Caco-2 (cell line): ENCODE measurements around the gene ZNF397. TPM values are rescaled to one million over a fixed set of nuclear protein-coding genes. Genes with fewer than 3 reads are reported as not detected.

Source experiments
- Bru-seq: library from RNA; stranded (reverse); fragments of 400-500 nt; gene quantifications from one replicate; lab custom pipeline; 2021; lab: Mats Ljungman, UMichigan
- BruChase-seq, 2 experiments: library from RNA; stranded (reverse); fragments of 400-500 nt; gene quantifications; one replicate each; lab custom pipeline; 2021; lab: Mats Ljungman, UMichigan
- BruUV-seq: library from RNA; stranded (reverse); fragments of 400-500 nt; replicated peaks from 2 replicates; lab custom pipeline; 2021; lab: Mats Ljungman, UMichigan
- CTCF ChIA-PET: fragments of 300-600 bp; sonication (Branson Sonifier 250); formaldehyde crosslinking; loops from one replicate; lab custom pipeline; 2022; ENCODE audit warnings: antibody characterized with exemption; lab: Charles Lee
- POLR2A ChIA-PET: fragments of 300-600 bp; sonication (Branson Sonifier 250); formaldehyde crosslinking; loops from one replicate; lab custom pipeline; 2022; ENCODE audit warnings: antibody characterized with exemption; lab: Charles Lee
- DNase-seq, 2 experiments: peaks; one replicate each; pipeline versions ENCODE4 v3.0.0 to v3.0.0-alpha.2; 2020 to 2022
- H3K27me3 ChIP-seq: replicated peaks from 2 replicates; pipeline ENCODE4 v1.6.0; 2011; ENCODE audit warnings: low read length; ENCODE audit not compliant: control insufficient read depth, insufficient read depth
- H3K36me3 ChIP-seq: 2 replicates; pipeline ENCODE4 v1.5.1; 2011; ENCODE audit warnings: low read length; ENCODE audit not compliant: control insufficient read depth, insufficient read depth
- H3K4me1 ChIP-seq: fragments of 250-450 bp; sonication (Bioruptor Pico); 2 replicates; pipeline ENCODE4 v1.5.1; 2020; ENCODE audit warnings: mild to moderate bottlenecking
- H3K4me3 ChIP-seq: 2 replicates; pipeline ENCODE4 v1.5.1; 2011; ENCODE audit warnings: low read depth, mild to moderate bottlenecking, control low read depth, low read length
- H3K9me3 ChIP-seq: fragments of 250-450 bp; sonication (Bioruptor Pico); 2 replicates; pipeline ENCODE4 v1.5.1; 2020; ENCODE audit warnings: mild to moderate bottlenecking, moderate library complexity
- H3K27ac Mint-ChIP-seq: one replicate; pipeline ENCODE4 v1.8.0; 2022; ENCODE audit warnings: mixed read lengths; ENCODE audit not compliant: unreplicated experiment
- H3K27me3 Mint-ChIP-seq: one replicate; pipeline ENCODE4 v1.8.0; 2022; ENCODE audit warnings: mixed read lengths; ENCODE audit not compliant: insufficient read depth, unreplicated experiment
- H3K36me3 Mint-ChIP-seq: one replicate; pipeline ENCODE4 v1.8.0; 2022; ENCODE audit warnings: mild to moderate bottlenecking, mixed read lengths; ENCODE audit not compliant: insufficient read depth, unreplicated experiment
- H3K4me1 Mint-ChIP-seq: one replicate; pipeline ENCODE4 v1.8.0; 2022; ENCODE audit warnings: low read depth, mixed read lengths; ENCODE audit not compliant: unreplicated experiment
- H3K4me3 Mint-ChIP-seq: one replicate; pipeline ENCODE4 v1.8.0; 2022; ENCODE audit warnings: mild to moderate bottlenecking, moderate library complexity, mixed read lengths; ENCODE audit not compliant: unreplicated experiment
- H3K9me3 Mint-ChIP-seq: one replicate; pipeline ENCODE4 v1.8.0; 2022; ENCODE audit warnings: mixed read lengths; ENCODE audit not compliant: unreplicated experiment
- intact Hi-C: fragments of 100-400 bp; cut with micrococcal nuclease; formaldehyde crosslinking; loops from one replicate; pipeline ENCODE4 v1.10.0; 2022; ENCODE audit not compliant: unreplicated experiment
- long read RNA-seq: library from polyadenylated mRNA; stranded (forward); transcript quantifications from one replicate; pipeline ENCODE4 v2.0.0, GENCODE V29; 2022
- total RNA-seq: library from RNA; stranded (reverse); gene quantifications from 2 replicates; pipeline ENCODE4 v1.2.3, GENCODE V29; 2022
- TF ChIP-seq, protein P1 (sequence below), 2 experiments: fragments of 200-600 bp in 1 of 2; IDR thresholded peaks; 1 replicate in 1 of 2; 2 replicates in 1 of 2; pipeline versions ENCODE4 v1.5.1 to v1.8.0; 2011 to 2022; ENCODE audit warnings: antibody characterized with exemption in 1 of 2, control low read depth in 1 of 2, inconsistent platforms in 1 of 2, low read depth in 1 of 2, low read length in 1 of 2, mild to moderate bottlenecking in 1 of 2, moderate library complexity in 1 of 2; ENCODE audit not compliant: insufficient read depth in 1 of 2, severe bottlenecking in 1 of 2, unreplicated experiment in 1 of 2

Gene ZNF397
- total RNA-seq (4.9 and 6.0 TPM in 2 replicates), Bru-seq, nascent RNA (percentile 58 among the genes with signal in this experiment), BruChase-seq, experiment 1, labeled RNA remaining after a 2-hour chase (percentile 64 among the genes with signal in this experiment), BruChase-seq, experiment 2, labeled RNA remaining after a 6-hour chase (percentile 56 among the genes with signal in this experiment)
- long read RNA-seq, partial matches to known transcripts: 0 of 7 reads
- long read RNA-seq, other reads (novel, unspliced or antisense): 6 of 7 reads

DNA sequence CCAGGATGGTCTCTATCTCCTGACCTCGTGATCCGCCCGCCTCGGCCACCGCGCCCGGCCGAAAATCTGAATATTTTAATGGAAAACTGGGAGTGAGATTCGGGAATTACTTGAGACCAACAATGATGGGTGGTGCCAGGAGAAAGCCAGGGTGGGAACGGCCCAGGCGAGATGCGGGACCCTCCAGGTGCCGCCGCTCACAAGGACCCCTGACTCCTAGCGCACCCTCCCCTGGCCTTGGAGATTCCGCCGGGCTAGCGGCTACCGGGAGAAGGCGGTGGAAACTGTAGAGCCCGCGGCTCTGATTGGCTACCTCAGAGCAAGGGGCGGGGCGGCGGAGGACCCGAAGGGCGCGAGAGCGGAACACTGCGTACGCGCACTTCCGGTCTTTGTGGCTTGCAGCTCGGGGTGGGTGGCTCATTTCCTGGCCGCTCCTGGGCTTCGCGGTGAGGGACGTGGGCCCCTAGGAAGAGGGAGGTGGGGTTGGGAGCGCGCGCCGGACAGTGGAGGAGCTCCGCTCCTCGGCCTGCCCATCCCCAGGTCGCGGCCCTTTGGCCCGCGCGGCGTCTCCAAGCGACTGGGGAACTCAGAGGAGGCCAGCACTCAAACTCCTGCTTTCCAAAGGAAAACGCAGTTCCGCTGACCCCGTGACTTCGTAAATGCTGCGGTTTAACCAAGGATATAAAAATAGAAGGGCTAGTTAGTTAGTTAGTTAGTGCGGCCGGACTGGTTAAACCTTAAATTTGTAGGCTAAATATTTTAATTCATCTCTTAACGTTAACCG, at the start of gene ZNF397:
TSS of gene ZNF397 (plus strand) at position 371 of the 784 bp plus-strand sequence. CDS start 1,437 bp downstream, outside the sequence.
- no peaks in the 10 kb centered on the region for H3K27me3 ChIP-seq

DNA sequence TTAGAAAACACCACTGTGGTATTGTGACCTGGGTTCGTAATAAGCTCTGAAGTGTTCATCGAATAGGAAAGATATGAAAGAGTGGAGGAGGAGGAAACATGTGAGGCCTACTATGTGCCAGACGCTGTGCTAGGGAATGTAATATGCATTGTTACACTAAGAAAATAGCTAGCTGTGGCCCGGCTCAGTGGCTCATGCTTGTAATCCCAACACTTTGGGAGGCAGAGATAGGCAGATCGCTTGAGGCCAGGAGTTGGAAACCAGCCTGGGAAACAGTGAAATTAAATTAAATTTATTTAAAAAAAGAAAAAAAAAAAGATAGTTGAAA, 49.2 kb upstream of the ZNF397 start:
- ChIA-PET POLR2A (no interaction called here), CTCF (no interaction called here)
- intact Hi-C loops: no loop called here
- Mint-ChIP-seq H3K27ac (no peak overlapping the region), H3K36me3 (no peaks in the 10 kb centered on the region), H3K4me1 (no peaks in the 10 kb centered on the region), H3K27me3 (no peaks in the 10 kb centered on the region), H3K4me3 (no peak overlapping the region), H3K9me3 (no peaks in the 10 kb centered on the region)
- BruUV-seq: no TSS peak
- TF ChIP-seq, protein P1, sequence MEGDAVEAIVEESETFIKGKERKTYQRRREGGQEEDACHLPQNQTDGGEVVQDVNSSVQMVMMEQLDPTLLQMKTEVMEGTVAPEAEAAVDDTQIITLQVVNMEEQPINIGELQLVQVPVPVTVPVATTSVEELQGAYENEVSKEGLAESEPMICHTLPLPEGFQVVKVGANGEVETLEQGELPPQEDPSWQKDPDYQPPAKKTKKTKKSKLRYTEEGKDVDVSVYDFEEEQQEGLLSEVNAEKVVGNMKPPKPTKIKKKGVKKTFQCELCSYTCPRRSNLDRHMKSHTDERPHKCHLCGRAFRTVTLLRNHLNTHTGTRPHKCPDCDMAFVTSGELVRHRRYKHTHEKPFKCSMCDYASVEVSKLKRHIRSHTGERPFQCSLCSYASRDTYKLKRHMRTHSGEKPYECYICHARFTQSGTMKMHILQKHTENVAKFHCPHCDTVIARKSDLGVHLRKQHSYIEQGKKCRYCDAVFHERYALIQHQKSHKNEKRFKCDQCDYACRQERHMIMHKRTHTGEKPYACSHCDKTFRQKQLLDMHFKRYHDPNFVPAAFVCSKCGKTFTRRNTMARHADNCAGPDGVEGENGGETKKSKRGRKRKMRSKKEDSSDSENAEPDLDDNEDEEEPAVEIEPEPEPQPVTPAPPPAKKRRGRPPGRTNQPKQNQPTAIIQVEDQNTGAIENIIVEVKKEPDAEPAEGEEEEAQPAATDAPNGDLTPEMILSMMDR (IDR thresholded peaks at IDR 0.05; ENCODE audit: insufficient read depth in 1 of 2, low read depth in 1 of 2, low read length in 1 of 2, severe bottlenecking in 1 of 2, unreplicated experiment in 1 of 2): no peak
- no peak for DNase-seq
- Histone ChIP-seq H3K36me3 (no peaks in the 10 kb centered on the region), H3K9me3 (no peaks in the 10 kb centered on the region), H3K27me3 (no peaks in the 10 kb centered on the region), H3K4me1 (no peaks in the 10 kb centered on the region), H3K4me3 (no peak overlapping the region)

More for the DNA sequence above, at the start of gene ZNF397:
- POLR2A ChIA-PET: interaction anchor here (1.0 to 1.5 kb wide), 2 partner anchors 27 to 49 kb away, joined by 3 to 6 read pairs; partner anchors contain the start of gene ZSCAN30
- Mint-ChIP-seq H3K4me3 (peak within 1 kb of the TSS; percentile 80), H3K36me3 (peaks cover 7% of the 10 kb centered on the region), H3K4me1 (no peaks in the 10 kb centered on the region), H3K27me3 (no peaks in the 10 kb centered on the region), H3K9me3 (no peaks in the 10 kb centered on the region), H3K27ac (peak within 1 kb of the TSS; percentile 94)
- peak within 1 kb of the TSS; percentile 68 for H3K4me3 ChIP-seq
- TF ChIP-seq, protein P1 (IDR thresholded peaks at IDR 0.05; ENCODE audit: insufficient read depth in 1 of 2, low read depth in 1 of 2, low read length in 1 of 2, severe bottlenecking in 1 of 2, unreplicated experiment in 1 of 2): no peak
- H3K9me3 ChIP-seq: no peaks in the 10 kb centered on the region
- no peaks in the 10 kb centered on the region for H3K4me1 ChIP-seq
- DNase-seq: peak; percentile 92 to 94
- intact Hi-C loops: loop anchor here (1.0 to 2.0 kb wide), 3 partner anchors 26 to 104 kb away; partner anchors contain the start of genes ZNF24 and ZSCAN30
- CTCF ChIA-PET: interaction anchor here (1.1 kb wide), 1 partner anchor 9 kb away, joined by 3 read pairs; no protein-coding TSS in a partner anchor
- H3K36me3 ChIP-seq: no peaks in the 10 kb centered on the region
- BruUV-seq: no TSS peak

DNA sequence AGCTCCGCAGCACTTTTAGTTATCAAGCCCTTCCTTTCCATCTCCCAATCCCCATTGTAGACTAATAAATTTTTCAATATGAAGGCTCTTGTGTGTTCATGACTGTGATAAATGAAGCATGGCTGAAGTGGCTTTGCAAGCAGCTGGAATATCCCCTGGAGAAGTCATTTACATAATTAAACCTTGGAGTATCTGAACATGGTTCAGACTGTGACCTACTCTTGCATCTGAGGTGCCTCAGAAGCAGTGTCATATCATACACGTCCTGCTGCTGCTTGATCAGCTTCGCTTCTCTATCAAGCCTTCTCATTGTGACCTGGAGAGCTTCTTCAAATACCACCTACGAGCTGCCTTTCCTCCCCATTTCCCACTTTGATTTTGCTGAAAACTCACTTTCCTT, 48.4 kb upstream of the ZNF397 start:
- intact Hi-C loops: no loop called here
- Histone ChIP-seq H3K36me3 (no peaks in the 10 kb centered on the region), H3K9me3 (no peaks in the 10 kb centered on the region), H3K27me3 (no peaks in the 10 kb centered on the region), H3K4me1 (no peaks in the 10 kb centered on the region), H3K4me3 (no peak overlapping the region)
- ChIA-PET POLR2A (no interaction called here), CTCF (no interaction called here)
- BruUV-seq: no TSS peak
- Mint-ChIP-seq H3K9me3 (no peaks in the 10 kb centered on the region), H3K4me3 (no peak overlapping the region), H3K36me3 (no peaks in the 10 kb centered on the region), H3K4me1 (no peaks in the 10 kb centered on the region), H3K27ac (no peak overlapping the region), H3K27me3 (no peaks in the 10 kb centered on the region)
- TF ChIP-seq, protein P1 (IDR thresholded peaks at IDR 0.05; ENCODE audit: insufficient read depth in 1 of 2, low read depth in 1 of 2, low read length in 1 of 2, severe bottlenecking in 1 of 2, unreplicated experiment in 1 of 2): no peak
- no peak for DNase-seq
